Measurements from ENCODE around the gene TTYH3.
"Not testable (repeated sequence)": the region's sequence is repeated elsewhere in the genome, so short reads cannot be mapped to it uniquely, and the experiment has no call there.

The TTYH3 gene

DNA sequence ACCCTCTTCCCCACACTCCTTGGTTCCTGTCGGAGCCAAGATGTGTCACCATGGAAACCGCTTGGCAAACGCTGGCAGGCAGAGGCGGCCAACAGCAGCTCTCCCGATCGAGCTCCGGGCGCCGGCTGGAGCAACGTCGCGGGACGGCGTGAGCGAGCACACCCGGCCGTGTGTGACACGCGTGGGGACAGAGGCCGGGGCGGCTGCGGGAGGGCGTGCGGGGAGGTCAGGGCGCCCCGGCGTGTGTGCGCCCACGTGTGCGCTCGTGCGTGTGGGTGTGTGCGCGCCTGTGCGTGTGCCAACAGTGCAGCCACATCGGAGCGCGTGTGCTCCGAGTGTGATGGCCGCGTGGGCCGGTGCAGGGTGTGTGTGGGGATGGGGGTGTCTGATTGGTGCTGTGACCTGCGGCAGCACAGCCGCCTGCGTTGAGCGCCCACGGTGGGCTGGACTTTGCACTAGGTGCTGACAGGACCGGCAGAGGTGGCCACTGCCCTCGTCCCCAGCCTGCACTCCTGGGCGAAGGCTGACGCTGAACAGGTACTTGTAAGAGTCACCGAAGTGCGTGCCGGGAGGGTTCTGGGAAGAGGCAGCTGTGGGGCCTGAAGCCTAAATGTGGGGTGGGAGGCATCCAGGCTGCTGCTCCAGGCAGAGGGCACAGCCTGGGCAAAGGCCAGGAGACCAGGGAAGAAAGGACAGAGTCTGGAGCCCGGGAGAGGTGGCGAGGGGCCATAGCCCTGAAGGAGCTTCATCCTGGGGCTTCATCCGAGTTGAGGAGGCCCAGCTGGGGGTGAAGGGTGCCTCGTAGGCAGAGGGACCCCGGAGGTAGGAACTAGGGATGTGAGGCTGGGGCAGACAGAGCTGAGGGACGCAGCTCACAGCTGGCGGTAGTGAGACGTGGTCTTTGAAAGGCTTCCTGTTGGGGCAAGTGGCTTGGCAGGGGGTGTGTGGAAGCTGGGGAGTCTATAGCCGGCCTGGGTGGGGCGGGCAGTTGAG is 47.6 kb downstream of the TTYH3 start:
- DNase-seq (ENCODE audit: extremely low spot score, insufficient read length, low read depth); FAIRE-seq: not testable (repeated sequence)

DNA sequence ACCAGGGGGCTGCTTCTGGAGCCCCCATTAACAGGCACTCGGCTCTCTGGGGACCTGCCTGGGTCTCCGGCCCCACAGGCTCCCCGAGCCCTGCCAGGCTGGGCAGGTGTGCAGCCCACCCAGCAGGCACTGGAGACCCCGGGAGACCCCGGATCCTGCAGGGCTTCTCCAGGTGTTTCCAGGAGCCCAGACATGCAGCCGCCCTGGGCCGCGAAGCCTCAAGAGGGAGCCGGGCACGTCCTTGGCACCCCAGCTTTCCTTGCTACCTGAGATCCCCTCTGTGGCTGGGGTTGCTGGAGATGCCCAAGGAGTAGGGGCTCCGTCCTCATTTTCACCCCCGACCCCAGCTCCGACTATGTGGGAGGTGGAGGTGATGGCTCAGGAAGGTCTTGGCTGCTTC is 48.5 kb downstream of the TTYH3 start:
- FAIRE-seq = no peak

GRCh38 chr7:2680792-2681490 is 49.2 kb downstream of the TTYH3 start:
- FAIRE-seq (peak; percentile 75), DNase-seq (ENCODE audit: extremely low spot score, insufficient read length, low read depth) (peak; percentile 54)

More for the DNA sequence above, 48.5 kb downstream of the TTYH3 start:
- DNase-seq (ENCODE audit: extremely low spot score, insufficient read length, low read depth) = no peak

DNA sequence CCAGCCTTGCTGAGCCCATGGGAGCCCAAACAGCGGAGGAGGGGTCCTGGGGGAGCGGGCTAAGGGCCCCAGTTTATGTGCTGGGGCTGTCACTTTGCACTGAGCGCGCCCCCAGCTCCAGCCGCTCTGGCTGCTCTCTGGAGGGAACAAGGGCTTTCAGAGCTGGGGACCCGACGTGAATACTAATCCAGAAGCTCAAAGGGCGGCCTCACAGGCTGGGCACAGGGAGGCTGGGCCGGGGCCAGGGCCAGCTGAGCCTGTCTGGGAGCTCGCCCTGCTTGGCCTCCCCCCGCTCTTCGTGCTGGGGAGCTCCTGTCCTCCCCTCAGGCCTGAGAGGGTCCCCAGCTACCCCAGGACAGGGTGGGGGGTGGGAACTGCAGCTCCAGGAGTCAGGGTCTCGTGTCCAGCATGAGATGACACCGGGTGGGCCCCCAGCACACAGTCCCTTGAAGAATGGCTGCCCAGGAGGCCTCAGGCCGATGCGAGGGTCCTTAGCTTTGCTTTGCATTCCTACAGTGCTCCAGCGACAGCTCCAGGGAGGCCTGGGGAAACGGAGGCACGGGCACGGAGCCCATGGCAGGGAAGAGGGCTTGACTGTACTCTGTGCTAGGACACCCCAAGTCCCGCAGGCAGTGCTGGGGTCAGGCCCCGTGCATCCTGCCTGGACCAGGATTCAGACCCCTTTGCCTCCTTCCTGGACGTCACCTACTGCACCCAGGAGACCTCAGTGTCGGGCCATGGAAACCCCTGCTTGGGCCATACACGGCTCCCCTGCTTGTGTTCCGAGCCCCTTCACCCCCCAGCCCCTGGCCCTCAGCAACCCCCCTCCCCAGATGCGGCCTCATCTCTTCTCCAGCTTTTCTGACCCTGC is 50.4 kb downstream of the TTYH3 start:
- FAIRE-seq (no peak), DNase-seq (ENCODE audit: extremely low spot score, insufficient read length, low read depth) (no peak)

- no peak for DNase-seq (ENCODE audit: extremely low spot score, insufficient read length, low read depth)
- FAIRE-seq = no peak
Observed at GRCh38 chr7:2684501-2684900, 52.7 kb downstream of the TTYH3 start.

DNA sequence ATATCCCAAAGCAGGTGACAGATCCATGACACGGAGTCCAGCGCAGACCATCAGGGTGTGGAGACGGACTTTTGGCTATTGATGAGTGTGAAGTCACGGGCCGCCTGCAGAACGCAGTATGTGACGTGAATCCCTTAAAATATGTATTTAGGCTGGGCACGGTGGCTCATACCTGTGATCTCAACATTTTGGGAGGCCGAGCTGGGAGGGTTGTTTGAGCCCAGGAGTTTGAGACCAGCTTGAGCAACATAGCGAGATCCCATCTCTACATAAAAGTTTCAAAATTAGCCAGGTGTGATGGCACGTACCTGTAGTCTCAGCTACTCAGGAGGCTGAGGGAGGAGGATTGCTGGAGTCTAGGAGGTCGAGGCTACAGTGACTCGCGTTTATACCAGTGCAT is 54.3 kb downstream of the TTYH3 start:
- no peak for FAIRE-seq
- DNase-seq (ENCODE audit: extremely low spot score, insufficient read length, low read depth) = no peak

GRCh38 chr7:2687338-2687869 is 55.6 kb downstream of the TTYH3 start:
- no peak for FAIRE-seq
- no peak for DNase-seq (ENCODE audit: extremely low spot score, insufficient read length, low read depth)

GRCh38 chr7:2687881-2688318 is 56.1 kb downstream of the TTYH3 start, which contains the start of gene AMZ1:
Gene AMZ1, plus strand, starts transcription at chr7:2688202. Its CDS starts 12,250 bp downstream, at chr7:2700452.
- DNase-seq (ENCODE audit: extremely low spot score, insufficient read length, low read depth) (no peak), FAIRE-seq (no peak)

- FAIRE-seq (peak; percentile 99), DNase-seq (ENCODE audit: extremely low spot score, insufficient read length, low read depth) (peak; percentile 64)
Observed at GRCh38 chr7:2688409-2689342, 56.9 kb downstream of the TTYH3 start.

DNA sequence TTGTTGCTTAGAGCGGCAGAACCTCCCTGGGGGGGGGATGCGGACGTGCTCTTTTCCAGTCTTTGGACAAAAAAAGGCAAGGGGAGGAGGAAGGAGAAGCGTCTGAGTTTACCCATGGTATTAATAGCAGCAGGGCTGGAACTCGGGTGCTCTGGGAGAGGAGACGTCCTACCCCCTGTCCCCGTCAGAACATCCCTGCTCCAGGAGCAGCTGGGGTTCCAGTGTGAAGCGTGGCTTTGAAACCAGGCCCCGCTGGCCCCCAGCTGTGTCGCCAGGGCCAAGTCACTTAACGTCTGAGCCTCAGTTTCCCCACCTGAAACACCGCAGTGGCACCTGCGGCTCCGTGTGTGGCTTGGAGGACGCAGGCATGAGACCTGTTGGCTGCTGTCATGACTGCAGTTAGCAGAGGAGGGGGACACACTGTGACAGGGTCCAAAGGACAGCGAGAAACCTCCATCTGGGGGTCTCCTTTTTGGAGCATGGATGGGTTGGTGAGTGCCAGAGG is 57.6 kb downstream of the TTYH3 start:
- no peak for FAIRE-seq
- DNase-seq (ENCODE audit: extremely low spot score, insufficient read length, low read depth) = no peak

DNA sequence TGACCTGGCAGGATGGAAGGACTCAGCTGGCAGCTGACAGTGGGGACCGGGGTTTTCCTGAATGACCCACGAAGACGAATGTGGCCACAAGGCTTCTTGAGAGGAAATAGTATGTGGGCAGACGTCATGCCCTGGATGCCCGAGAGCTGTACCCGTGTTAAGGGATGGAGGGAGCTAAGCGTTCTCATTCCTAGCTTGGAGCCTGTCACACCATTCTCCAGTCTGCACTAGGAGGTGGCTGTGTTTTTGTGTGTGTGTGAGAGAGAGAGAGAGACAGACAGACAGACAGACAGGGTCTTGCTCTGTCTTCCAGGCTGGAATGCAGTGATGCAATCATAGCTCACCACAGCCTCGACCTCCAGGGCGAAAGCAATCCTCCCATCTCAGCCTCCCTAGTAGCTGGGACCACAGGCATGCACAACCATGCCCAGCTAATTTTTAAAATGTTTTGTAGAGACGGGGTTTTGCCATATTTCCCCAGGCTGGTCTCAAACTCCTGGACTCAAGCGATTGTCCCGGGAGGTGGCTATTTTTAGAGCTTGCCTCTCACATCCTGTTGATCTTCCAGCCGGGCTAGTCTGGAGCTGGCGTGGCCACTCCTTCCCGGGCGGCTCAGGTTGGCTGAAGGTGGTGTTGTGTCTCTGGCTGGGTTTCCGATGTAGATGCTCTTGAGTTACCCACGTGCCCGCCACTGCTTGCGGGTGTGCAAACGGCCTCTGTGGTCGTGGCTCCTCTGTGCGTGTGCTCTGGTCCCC is 58.3 kb downstream of the TTYH3 start:
- FAIRE-seq (peak; percentile 78), DNase-seq (ENCODE audit: extremely low spot score, insufficient read length, low read depth) (no peak)

GRCh38 chr7:2691011-2691707 is 59.4 kb downstream of the TTYH3 start:
- FAIRE-seq (no peak), DNase-seq (ENCODE audit: extremely low spot score, insufficient read length, low read depth) (no peak)

- DNase-seq (ENCODE audit: extremely low spot score, insufficient read length, low read depth); FAIRE-seq: not testable (repeated sequence)
Observed at GRCh38 chr7:2691932-2692439, 60.2 kb downstream of the TTYH3 start.

DNA sequence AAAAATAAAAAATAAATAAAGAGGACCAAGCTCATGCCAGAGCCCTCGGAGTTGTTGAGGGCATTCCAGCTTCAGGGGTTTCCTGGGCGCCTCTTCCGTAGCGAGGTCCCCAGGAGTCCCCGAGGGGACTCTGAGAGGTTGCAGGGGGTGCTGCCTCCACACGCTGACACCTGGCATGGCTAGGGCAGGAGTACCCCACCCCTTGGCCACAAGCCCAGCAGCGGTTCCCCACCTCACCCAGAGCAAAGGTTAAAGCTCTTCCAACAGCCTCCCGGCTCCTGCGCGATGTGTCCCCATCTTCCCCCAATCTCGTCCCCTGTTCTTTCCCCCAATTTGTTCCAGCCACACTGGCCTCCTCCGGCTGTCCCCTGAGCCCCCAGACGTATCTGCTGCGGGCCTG is 60.8 kb downstream of the TTYH3 start:
- no peak for FAIRE-seq
- DNase-seq (ENCODE audit: extremely low spot score, insufficient read length, low read depth) = no peak

GRCh38 chr7:2693420-2694121 is 61.8 kb downstream of the TTYH3 start:
- FAIRE-seq = peak; percentile 69
- DNase-seq (ENCODE audit: extremely low spot score, insufficient read length, low read depth) = not testable (repeated sequence)

GRCh38 chr7:2694122-2694436 is 62.3 kb downstream of the TTYH3 start:
- not testable (repeated sequence) for FAIRE-seq; DNase-seq (ENCODE audit: extremely low spot score, insufficient read length, low read depth)

Measured in GM18507 (cell line).